Measurements from ENCODE around the gene ATOX1. TPM values are rescaled to one million over a fixed set of nuclear protein-coding genes. Genes with fewer than 3 reads are reported as not detected.

Gene ATOX1
- total and polyA plus RNA-seq, 2 of the 13 experiments (the other 11 are each of a cell fraction or from before 2014, with no cell fraction given), result 62.4 to 124 TPM

DNA sequence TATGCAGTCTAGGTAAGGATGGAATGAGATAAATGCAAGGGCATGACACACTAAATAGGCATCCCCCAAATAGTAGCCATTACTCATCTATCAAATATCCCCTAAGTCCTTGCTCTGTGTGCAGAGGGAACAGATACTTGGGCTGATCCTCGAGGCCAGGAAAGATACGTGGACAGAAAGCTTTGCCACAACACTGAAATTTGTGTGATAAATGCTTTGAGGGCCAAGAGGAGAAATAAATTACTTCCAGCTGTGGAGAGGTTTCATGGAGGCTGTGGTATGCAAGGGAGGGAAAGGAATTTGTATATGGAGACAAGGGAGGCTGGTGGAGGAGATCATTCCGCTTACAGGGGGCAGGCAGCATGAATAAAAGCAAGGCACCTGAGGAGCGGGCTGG, 18.5 kb downstream of the ATOX1 start (continued):
- TF ChIP-seq KDM5A (IDR thresholded peaks at IDR 0.05; ENCODE audit: borderline replicate concordance, low read length) (no peak), ZNF570 (CRISPR knock-in tag; IDR thresholded peaks at IDR 0.05; ENCODE audit: borderline replicate concordance) (no peak), XBP1 (CRISPR knock-in tag; IDR thresholded peaks at IDR 0.05) (no peak), ZNF713 (CRISPR knock-in tag; IDR thresholded peaks at IDR 0.05) (no peak), KDM4B (CRISPR knock-in tag; IDR thresholded peaks at IDR 0.05) (no peak), HMGA1 (CRISPR knock-in tag; conservative IDR thresholded peaks at IDR 0.05) (no peak), IRX3 (CRISPR knock-in tag; IDR thresholded peaks at IDR 0.05; ENCODE audit: borderline replicate concordance, low read depth) (no peak)
- TF ChIP-seq, protein P1, sequence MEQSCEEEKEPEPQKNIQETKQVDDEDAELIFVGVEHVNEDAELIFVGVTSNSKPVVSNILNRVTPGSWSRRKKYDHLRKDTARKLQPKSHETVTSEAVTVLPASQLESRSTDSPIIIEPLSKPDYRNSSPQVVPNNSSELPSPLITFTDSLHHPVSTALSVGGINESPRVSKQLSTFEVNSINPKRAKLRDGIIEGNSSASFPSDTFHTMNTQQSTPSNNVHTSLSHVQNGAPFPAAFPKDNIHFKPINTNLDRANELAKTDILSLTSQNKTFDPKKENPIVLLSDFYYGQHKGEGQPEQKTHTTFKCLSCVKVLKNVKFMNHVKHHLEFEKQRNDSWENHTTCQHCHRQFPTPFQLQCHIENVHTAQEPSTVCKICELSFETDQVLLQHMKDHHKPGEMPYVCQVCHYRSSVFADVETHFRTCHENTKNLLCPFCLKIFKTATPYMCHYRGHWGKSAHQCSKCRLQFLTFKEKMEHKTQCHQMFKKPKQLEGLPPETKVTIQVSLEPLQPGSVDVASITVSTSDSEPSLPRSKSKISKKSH (CRISPR knock-in tag; IDR thresholded peaks at IDR 0.05; ENCODE audit: borderline replicate concordance), result no peak
- TF ChIP-seq, protein P2, sequence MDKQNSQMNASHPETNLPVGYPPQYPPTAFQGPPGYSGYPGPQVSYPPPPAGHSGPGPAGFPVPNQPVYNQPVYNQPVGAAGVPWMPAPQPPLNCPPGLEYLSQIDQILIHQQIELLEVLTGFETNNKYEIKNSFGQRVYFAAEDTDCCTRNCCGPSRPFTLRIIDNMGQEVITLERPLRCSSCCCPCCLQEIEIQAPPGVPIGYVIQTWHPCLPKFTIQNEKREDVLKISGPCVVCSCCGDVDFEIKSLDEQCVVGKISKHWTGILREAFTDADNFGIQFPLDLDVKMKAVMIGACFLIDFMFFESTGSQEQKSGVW (CRISPR knock-in tag; IDR thresholded peaks at IDR 0.05; ENCODE audit: borderline replicate concordance), result no peak
- TF ChIP-seq, protein P3, sequence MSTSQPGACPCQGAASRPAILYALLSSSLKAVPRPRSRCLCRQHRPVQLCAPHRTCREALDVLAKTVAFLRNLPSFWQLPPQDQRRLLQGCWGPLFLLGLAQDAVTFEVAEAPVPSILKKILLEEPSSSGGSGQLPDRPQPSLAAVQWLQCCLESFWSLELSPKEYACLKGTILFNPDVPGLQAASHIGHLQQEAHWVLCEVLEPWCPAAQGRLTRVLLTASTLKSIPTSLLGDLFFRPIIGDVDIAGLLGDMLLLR (CRISPR knock-in tag; IDR thresholded peaks at IDR 0.05), result no peak

DNA sequence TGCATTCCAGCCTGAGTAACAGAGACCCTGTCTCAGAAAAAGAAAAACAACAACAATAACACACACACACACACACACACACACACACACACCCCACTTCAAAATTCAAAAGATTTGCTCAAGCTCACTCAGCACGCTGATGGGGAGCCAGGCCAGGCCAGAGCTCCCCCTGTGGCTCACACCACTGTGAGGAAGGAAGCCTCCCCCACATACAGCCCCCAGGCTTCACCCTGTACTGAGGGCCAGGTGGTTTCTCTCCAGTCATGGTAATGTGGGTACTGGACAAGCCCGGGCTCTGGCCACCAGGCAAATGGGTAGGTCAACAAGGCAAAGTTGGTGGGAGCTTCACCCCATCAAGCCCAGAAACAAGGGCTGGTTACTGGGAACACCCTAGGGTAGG, 19.0 kb downstream of the ATOX1 start:
- ChIA-PET POLR2A (no interaction called here), CTCF (ENCODE audit: low intra/inter-chr PET ratio, low total read pairs) (interaction anchor here (5.1 kb wide), 1 partner anchor 80 kb away, joined by 66 read pairs; no protein-coding TSS in a partner anchor)
- Histone ChIP-seq H3K4me1 (ENCODE audit: insufficient read depth, low read length) (no peaks in the 10 kb centered on the region), H3K9ac (ENCODE audit: insufficient read depth, low read depth, low read length) (no peak overlapping the region), H3K4me3 (replicated peaks in 1 of 3; ENCODE audit: insufficient read depth in 1 of 3, low read depth in 2 of 3, low read length in 3 of 3) (no peak overlapping the region), H3K27ac (ENCODE audit: extremely low read length, insufficient read depth, low read length) (no peak overlapping the region), H3K27me3 (ENCODE audit: control insufficient read depth in 1 of 2, insufficient read depth in 2 of 2, low read length in 2 of 2) (no peaks in the 10 kb centered on the region), H3K4me2 (ENCODE audit: low read depth, low read length) (no peak overlapping the region), H3K36me3 (replicated peaks in 1 of 2; ENCODE audit: control insufficient read depth in 1 of 2, insufficient read depth in 2 of 2, low read length in 2 of 2) (peaks cover 3 to 20% of the 10 kb centered on the region in 2 experiments; a peak in 4 of 5 replicates), H3K79me2 (ENCODE audit: insufficient read depth, low read length) (no peaks in the 10 kb centered on the region), H2AFZ (ENCODE audit: low read length) (no peak overlapping the region), H3K9me3 (ENCODE audit: low read length) (no peaks in the 10 kb centered on the region), H4K20me1 (ENCODE audit: insufficient read depth, low read length) (no peaks in the 10 kb centered on the region)
- intact Hi-C loops (cut with micrococcal nuclease; ENCODE audit: unreplicated experiment) (no loop called here), in situ Hi-C loops (cut with HindIII; ENCODE audit: extremely low pct_ligation_motif_present, low pct_unique_long_range_greater_than_20kb) (loop anchor here (25.0 kb wide), 1 partner anchor 302 kb away; the partner anchor contains the start of gene SLC36A1)
- no peak; the same call in 2 of the 3 replicates for ATAC-seq
- BruUV-seq (replicated peaks), result no TSS peak
- no peak for FAIRE-seq
- 100% methylated on average over 2 of the region's 2 CpGs for WGBS (ENCODE audit: low lambda C conversion rate)
- no peak for DNase-seq (ENCODE audit: low spot score)
- TF ChIP-seq, protein P4, sequence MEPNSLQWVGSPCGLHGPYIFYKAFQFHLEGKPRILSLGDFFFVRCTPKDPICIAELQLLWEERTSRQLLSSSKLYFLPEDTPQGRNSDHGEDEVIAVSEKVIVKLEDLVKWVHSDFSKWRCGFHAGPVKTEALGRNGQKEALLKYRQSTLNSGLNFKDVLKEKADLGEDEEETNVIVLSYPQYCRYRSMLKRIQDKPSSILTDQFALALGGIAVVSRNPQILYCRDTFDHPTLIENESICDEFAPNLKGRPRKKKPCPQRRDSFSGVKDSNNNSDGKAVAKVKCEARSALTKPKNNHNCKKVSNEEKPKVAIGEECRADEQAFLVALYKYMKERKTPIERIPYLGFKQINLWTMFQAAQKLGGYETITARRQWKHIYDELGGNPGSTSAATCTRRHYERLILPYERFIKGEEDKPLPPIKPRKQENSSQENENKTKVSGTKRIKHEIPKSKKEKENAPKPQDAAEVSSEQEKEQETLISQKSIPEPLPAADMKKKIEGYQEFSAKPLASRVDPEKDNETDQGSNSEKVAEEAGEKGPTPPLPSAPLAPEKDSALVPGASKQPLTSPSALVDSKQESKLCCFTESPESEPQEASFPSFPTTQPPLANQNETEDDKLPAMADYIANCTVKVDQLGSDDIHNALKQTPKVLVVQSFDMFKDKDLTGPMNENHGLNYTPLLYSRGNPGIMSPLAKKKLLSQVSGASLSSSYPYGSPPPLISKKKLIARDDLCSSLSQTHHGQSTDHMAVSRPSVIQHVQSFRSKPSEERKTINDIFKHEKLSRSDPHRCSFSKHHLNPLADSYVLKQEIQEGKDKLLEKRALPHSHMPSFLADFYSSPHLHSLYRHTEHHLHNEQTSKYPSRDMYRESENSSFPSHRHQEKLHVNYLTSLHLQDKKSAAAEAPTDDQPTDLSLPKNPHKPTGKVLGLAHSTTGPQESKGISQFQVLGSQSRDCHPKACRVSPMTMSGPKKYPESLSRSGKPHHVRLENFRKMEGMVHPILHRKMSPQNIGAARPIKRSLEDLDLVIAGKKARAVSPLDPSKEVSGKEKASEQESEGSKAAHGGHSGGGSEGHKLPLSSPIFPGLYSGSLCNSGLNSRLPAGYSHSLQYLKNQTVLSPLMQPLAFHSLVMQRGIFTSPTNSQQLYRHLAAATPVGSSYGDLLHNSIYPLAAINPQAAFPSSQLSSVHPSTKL (CRISPR knock-in tag; IDR thresholded peaks at IDR 0.05), result no peak
- TF ChIP-seq REL (CRISPR knock-in tag; conservative IDR thresholded peaks at IDR 0.05), result no peak
- TF ChIP-seq, protein P5, sequence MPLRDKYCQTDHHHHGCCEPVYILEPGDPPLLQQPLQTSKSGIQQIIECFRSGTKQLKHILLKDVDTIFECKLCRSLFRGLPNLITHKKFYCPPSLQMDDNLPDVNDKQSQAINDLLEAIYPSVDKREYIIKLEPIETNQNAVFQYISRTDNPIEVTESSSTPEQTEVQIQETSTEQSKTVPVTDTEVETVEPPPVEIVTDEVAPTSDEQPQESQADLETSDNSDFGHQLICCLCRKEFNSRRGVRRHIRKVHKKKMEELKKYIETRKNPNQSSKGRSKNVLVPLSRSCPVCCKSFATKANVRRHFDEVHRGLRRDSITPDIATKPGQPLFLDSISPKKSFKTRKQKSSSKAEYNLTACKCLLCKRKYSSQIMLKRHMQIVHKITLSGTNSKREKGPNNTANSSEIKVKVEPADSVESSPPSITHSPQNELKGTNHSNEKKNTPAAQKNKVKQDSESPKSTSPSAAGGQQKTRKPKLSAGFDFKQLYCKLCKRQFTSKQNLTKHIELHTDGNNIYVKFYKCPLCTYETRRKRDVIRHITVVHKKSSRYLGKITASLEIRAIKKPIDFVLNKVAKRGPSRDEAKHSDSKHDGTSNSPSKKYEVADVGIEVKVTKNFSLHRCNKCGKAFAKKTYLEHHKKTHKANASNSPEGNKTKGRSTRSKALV (CRISPR knock-in tag; IDR thresholded peaks at IDR 0.05), result no peak
- TF ChIP-seq KDM4B (CRISPR knock-in tag; IDR thresholded peaks at IDR 0.05), result no peak
- TF ChIP-seq PITX1 (CRISPR knock-in tag; IDR thresholded peaks at IDR 0.05), result no peak
- no peak for TF ChIP-seq ZNF557 (CRISPR knock-in tag; IDR thresholded peaks at IDR 0.05)

Measured in HepG2 (cell line).